ENCODE data around the gene BTRC. TPM values are rescaled to one million over a fixed set of nuclear protein-coding genes. Genes with fewer than 3 reads are reported as not detected.
"Not testable (repeated sequence)": the region's sequence is repeated elsewhere in the genome, so short reads cannot be mapped to it uniquely, and the experiment has no call there.

The BTRC gene
- total RNA-seq, 6 experiments from 2014 or later: 22.3 to 27.9 (median 24.5) TPM

- Mint-ChIP-seq H3K36me3 (ENCODE audit: low read depth) (no peaks in the 10 kb centered on the region), H3K27me3 (ENCODE audit: insufficient read depth) (peaks cover 33% of the 10 kb centered on the region), H3K27ac (no peak overlapping the region), H3K4me1 (ENCODE audit: low read depth) (peaks cover 10% of the 10 kb centered on the region; the same call in 1 of the 2 replicates), H3K4me3 (no peak overlapping the region), H3K9me3 (peaks cover 6% of the 10 kb centered on the region)
- no peak for DNase-seq
- TF ChIP-seq CTCF (IDR thresholded peaks at IDR 0.05): no peak
Observed at GRCh38 chr10:101329341-101330032, 24.5 kb upstream of the BTRC start.

DNA sequence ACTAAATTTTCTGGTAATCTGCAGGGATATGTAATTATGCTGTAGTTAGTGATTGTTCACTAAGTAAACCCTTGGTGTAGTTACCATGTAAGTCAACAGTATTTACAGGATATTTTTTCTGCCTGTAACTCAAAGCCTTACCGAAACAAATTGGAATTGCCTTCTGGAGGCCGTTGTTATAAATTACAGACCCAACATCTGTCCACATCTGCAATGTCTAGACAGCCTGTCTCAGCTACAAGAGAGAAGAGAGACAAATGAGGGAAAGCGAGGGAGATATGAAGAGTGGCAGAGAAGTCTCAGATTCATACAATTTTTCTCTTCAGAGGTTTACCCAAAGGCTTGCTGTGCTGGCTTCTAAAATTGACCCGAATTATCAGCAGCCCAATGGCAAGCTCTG is 23.7 kb upstream of the BTRC start:
- no peak overlapping the region for H3K27ac Mint-ChIP-seq
- no peak for TF ChIP-seq CTCF (IDR thresholded peaks at IDR 0.05)
- peaks cover 10% of the 10 kb centered on the region; the same call in 1 of the 2 replicates for H3K4me1 Mint-ChIP-seq (ENCODE audit: low read depth)
- peaks cover 6% of the 10 kb centered on the region for H3K9me3 Mint-ChIP-seq
- H3K27me3 Mint-ChIP-seq (ENCODE audit: insufficient read depth): peaks cover 34% of the 10 kb centered on the region
- H3K4me3 Mint-ChIP-seq: no peak overlapping the region
- no peaks in the 10 kb centered on the region for H3K36me3 Mint-ChIP-seq (ENCODE audit: low read depth)
- no peak for DNase-seq

DNA sequence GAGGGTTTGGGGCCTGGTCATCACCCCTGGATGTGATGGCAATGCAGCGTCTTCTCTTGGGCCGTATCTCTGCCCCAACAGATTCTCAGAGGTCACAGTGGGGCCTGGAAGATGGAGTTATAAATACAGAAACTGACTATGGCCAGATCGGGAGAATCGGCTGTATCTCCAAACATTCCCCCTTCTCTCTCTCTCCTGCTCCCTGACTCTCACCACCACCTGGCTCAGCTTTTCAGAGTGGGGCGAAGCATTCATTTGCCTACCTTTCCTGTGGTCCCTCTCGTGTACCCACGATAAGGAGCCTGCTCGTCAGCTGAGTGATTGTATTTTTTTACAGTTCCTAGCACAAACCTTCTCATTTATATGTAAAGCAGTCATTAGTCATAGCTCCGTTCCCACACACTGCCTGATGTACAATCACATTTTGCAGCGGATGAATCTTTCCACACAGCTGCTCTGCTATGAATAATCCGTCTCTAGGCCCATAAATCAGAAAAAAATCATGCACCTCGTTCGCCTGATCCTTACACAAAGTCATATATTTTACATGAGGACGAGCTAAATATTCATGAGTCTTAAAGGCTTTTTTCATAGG is 23.2 kb upstream of the BTRC start:
- peaks cover 10% of the 10 kb centered on the region; the same call in 1 of the 2 replicates for H3K4me1 Mint-ChIP-seq (ENCODE audit: low read depth)
- DNase-seq: peak; percentile 58
- H3K4me3 Mint-ChIP-seq: no peak overlapping the region
- H3K27ac Mint-ChIP-seq: no peak overlapping the region
- H3K36me3 Mint-ChIP-seq (ENCODE audit: low read depth): no peaks in the 10 kb centered on the region
- no peak for TF ChIP-seq CTCF (IDR thresholded peaks at IDR 0.05)
- peaks cover 6% of the 10 kb centered on the region for H3K9me3 Mint-ChIP-seq
- H3K27me3 Mint-ChIP-seq (ENCODE audit: insufficient read depth): peaks cover 38% of the 10 kb centered on the region

DNA sequence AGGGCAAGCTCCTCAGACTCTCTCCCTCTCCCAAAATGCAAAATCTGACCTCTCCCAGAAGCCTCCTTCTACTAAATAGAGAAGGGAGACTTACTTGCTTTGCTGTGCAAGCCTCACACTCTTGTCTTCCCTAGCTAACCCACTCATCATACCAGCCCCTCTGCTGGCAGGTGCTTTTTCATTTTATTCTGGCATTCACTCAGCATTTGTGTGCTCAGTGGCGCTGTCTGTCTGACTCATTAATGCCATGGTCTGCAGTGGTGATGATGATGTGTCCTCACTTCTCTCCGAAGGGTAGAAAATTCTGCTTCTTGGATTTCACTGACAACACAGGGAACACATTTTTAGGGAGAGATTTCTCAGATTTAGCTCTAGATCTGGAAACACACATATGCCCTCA is 22.0 kb upstream of the BTRC start:
- Mint-ChIP-seq H3K27ac (no peak overlapping the region), H3K36me3 (ENCODE audit: low read depth) (no peaks in the 10 kb centered on the region), H3K9me3 (peaks cover 2% of the 10 kb centered on the region), H3K4me3 (no peak overlapping the region), H3K4me1 (ENCODE audit: low read depth) (peaks cover 10% of the 10 kb centered on the region; the same call in 1 of the 2 replicates), H3K27me3 (ENCODE audit: insufficient read depth) (peaks cover 36% of the 10 kb centered on the region)
- no peak for TF ChIP-seq CTCF (IDR thresholded peaks at IDR 0.05)
- DNase-seq: no peak

DNA sequence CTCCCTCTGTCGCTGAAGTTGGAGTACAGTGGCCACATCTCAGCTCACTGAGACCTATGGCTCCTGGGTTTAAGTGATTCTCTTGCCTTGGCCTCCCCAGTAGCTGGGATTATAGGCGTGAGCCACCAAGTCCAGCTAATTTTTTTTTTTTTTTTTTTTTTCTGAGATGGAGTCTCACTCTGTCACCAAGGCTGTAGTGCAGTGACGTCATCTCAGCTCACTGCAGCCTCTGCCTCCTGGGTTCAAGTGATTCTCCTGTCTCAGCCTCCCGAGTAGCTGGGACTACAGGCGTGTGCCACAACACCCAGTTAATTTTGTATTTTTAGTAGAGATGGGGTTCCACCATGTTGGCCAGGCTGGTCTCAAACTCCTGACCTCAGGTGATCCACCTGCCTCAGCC is 19.7 kb upstream of the BTRC start:
- H3K4me1 Mint-ChIP-seq (ENCODE audit: low read depth); H3K36me3 Mint-ChIP-seq (ENCODE audit: low read depth); H3K9me3 Mint-ChIP-seq; H3K4me3 Mint-ChIP-seq; DNase-seq; H3K27ac Mint-ChIP-seq: not testable (repeated sequence)
- peaks cover 32% of the 10 kb centered on the region for H3K27me3 Mint-ChIP-seq (ENCODE audit: insufficient read depth)

DNA sequence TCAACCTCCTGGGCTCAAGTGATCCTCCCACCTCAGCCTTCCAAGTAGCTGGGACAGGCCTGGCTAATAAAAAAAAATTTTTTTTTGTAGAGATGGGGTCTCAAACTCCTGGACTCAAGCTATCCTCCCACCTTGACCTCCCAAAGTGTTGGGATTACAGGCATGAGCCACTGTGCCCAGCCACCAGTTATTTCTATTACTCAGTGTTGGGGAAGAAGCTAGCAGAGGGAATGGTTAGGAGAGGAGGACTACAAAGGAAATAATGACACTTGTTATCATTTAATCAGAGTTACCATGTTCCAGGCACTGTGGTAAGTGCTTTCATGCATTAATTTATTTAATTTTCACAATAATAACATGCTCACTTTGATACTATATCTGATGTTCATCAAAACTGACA is 17.6 kb upstream of the BTRC start:
- Mint-ChIP-seq H3K27ac (no peak overlapping the region), H3K4me3 (no peak overlapping the region), H3K36me3 (ENCODE audit: low read depth) (no peaks in the 10 kb centered on the region), H3K4me1 (ENCODE audit: low read depth) (0 out of 2 replicates have a peak, but pooled peaks cover 4% of the 10 kb centered on the region), H3K27me3 (ENCODE audit: insufficient read depth) (peaks cover 41% of the 10 kb centered on the region), H3K9me3 (no peaks in the 10 kb centered on the region)
- no peak for DNase-seq
- TF ChIP-seq CTCF (IDR thresholded peaks at IDR 0.05): no peak
